H1 (cell line): ENCODE data around the gene ABI2. TPM values are rescaled to one million over a fixed set of nuclear protein-coding genes. Genes with fewer than 3 reads are reported as not detected.

Experiments used
- CTCF ChIA-PET: fragments of 300-600 bp; sonication (Branson Sonifier 250); formaldehyde crosslinking; loops from one replicate; lab custom pipeline; 2021; ENCODE audit not compliant: partially characterized antibody; lab: Charles Lee
- POLR2A ChIA-PET: fragments of 300-600 bp; sonication (Branson Sonifier 250); formaldehyde crosslinking; loops from one replicate; lab custom pipeline; 2021; ENCODE audit warnings: inconsistent platforms; ENCODE audit not compliant: partially characterized antibody; lab: Charles Lee
- DNase-seq, 2 experiments: peaks; one replicate each; pipeline versions ENCODE4 v3.0.0 to v3.0.0-alpha.2; 2010 to 2022; ENCODE audit warnings: low spot score in 2 of 2, low read depth in 1 of 2, mixed read lengths in 1 of 2
- FAIRE-seq: peaks from 2 replicates; lab custom pipeline; 2011; peaks lifted over from hg19 to GRCh38; lab: Jason Lieb, UNC
- H2AFZ ChIP-seq: 2 replicates; pipeline ENCODE4 v1.8.1; 2012; ENCODE audit warnings: low read length, inconsistent platforms
- H2AK5ac ChIP-seq: 2 replicates; pipeline ENCODE4 v1.6.1; 2013; ENCODE audit warnings: low read depth, low read length
- H2BK120ac ChIP-seq: replicated peaks from 2 replicates; pipeline ENCODE3; 2013; ENCODE audit warnings: low read depth, low read length, inconsistent platforms
- H2BK12ac ChIP-seq: 2 replicates; pipeline ENCODE4 v1.6.1; 2013; ENCODE audit warnings: low read depth, low read length
- H2BK15ac ChIP-seq: 2 replicates; pipeline ENCODE4 v1.6.1; 2013; ENCODE audit warnings: low read length
- H2BK20ac ChIP-seq: 2 replicates; pipeline ENCODE4 v1.6.1; 2013; ENCODE audit warnings: low read length
- H2BK5ac ChIP-seq: 2 replicates; pipeline ENCODE4 v1.6.1; 2013; ENCODE audit warnings: low read depth, low read length
- H3K14ac ChIP-seq: 2 replicates; pipeline ENCODE4 v1.6.1; 2013; ENCODE audit warnings: inconsistent platforms; ENCODE audit not compliant: insufficient read length
- H3K18ac ChIP-seq: 2 replicates; pipeline ENCODE4 v1.6.1; 2013; ENCODE audit warnings: low read length; ENCODE audit errors: extremely low read depth
- H3K23ac ChIP-seq: 2 replicates; pipeline ENCODE4 v1.6.1; 2013; ENCODE audit warnings: inconsistent platforms; ENCODE audit not compliant: insufficient read length
- H3K23me2 ChIP-seq: 2 replicates; pipeline ENCODE4 v1.6.1; 2013; ENCODE audit warnings: low read depth, low read length
- H3K27ac ChIP-seq: 2 replicates; pipeline ENCODE4 v1.6.1; 2011; ENCODE audit warnings: low read depth, low read length, inconsistent platforms
- H3K27me3 ChIP-seq, 4 experiments: replicated peaks in 1 of 4; 1 replicate in 1 of 4; 2 replicates in 3 of 4; pipeline versions ENCODE4 v1.6.1 to v1.8.1; 2011 to 2013; ENCODE audit warnings: low read length in 3 of 4, mild to moderate bottlenecking in 3 of 4, inconsistent platforms in 2 of 4, mixed read lengths in 2 of 4, moderate library complexity in 1 of 4; ENCODE audit not compliant: control insufficient read depth in 3 of 4, insufficient read depth in 3 of 4; ENCODE audit errors: extremely low read depth in 1 of 4
- H3K36me3 ChIP-seq, 4 experiments: 2 replicates each; pipeline versions ENCODE4 v1.6.1 to v1.8.1; 2011 to 2013; ENCODE audit warnings: mild to moderate bottlenecking in 4 of 4, low read length in 3 of 4, moderate library complexity in 2 of 4, control low read depth in 1 of 4, inconsistent platforms in 1 of 4; ENCODE audit not compliant: insufficient read depth in 4 of 4, control insufficient read depth in 2 of 4
- H3K4ac ChIP-seq: replicated peaks from 2 replicates; pipeline ENCODE3; 2013; ENCODE audit warnings: low read length, low read depth, mixed read lengths, inconsistent platforms; ENCODE audit not compliant: insufficient read length
- H3K4me1 ChIP-seq, 4 experiments: replicated peaks in 1 of 4; 1 replicate in 1 of 4; 2 replicates in 3 of 4; pipeline versions ENCODE4 v1.6.1 to v1.8.1; 2011 to 2013; ENCODE audit warnings: low read length in 3 of 4, inconsistent platforms in 2 of 4, mixed read lengths in 1 of 4; ENCODE audit not compliant: insufficient read depth in 4 of 4, control insufficient read depth in 3 of 4
- H3K4me2 ChIP-seq, 2 experiments: 2 replicates each; pipeline versions ENCODE4 v1.6.1 to v1.8.1; 2011 to 2013; ENCODE audit warnings: low read depth in 2 of 2, low read length in 2 of 2, control low read depth in 1 of 2, inconsistent platforms in 1 of 2, mild to moderate bottlenecking in 1 of 2; ENCODE audit not compliant: insufficient read depth in 1 of 2
- H3K4me3 ChIP-seq, 4 experiments: fragments of 200-600, 300-600 bp in 1 of 4; sonication (generic), shearing (Covaris generic), sonication (Bioruptor Twin) in 1 of 4; 2 replicates each; pipeline versions ENCODE4 v1.5.1 to v1.8.1; 2011 to 2016; ENCODE audit warnings: low read length in 4 of 4, low read depth in 3 of 4, control low read depth in 2 of 4, inconsistent platforms in 2 of 4, mild to moderate bottlenecking in 2 of 4, mixed read lengths in 1 of 4, moderate library complexity in 1 of 4; ENCODE audit not compliant: insufficient read depth in 2 of 4; ENCODE audit errors: extremely low read depth in 1 of 4
- H3K56ac ChIP-seq: replicated peaks from 2 replicates; pipeline ENCODE3; 2013; ENCODE audit warnings: low read depth, mild to moderate bottlenecking, mixed read lengths, low read length, inconsistent platforms; ENCODE audit not compliant: insufficient read length
- H3K79me1 ChIP-seq: 2 replicates; pipeline ENCODE4 v1.6.1; 2013; ENCODE audit warnings: low read depth, low read length, control low read depth
- H3K79me2 ChIP-seq, 2 experiments: 2 replicates each; pipeline versions ENCODE4 v1.6.1 to v1.8.1; 2012 to 2013; ENCODE audit warnings: low read length in 2 of 2, mild to moderate bottlenecking in 2 of 2, inconsistent platforms in 1 of 2; ENCODE audit not compliant: insufficient read depth in 2 of 2, control insufficient read depth in 1 of 2
- H3K9ac ChIP-seq, 4 experiments: replicated peaks in 1 of 4; 1 replicate in 1 of 4; 2 replicates in 3 of 4; pipeline versions ENCODE4 v1.6.1 to v1.8.1; 2011 to 2013; ENCODE audit warnings: low read depth in 3 of 4, low read length in 3 of 4, control low read depth in 2 of 4, mild to moderate bottlenecking in 2 of 4, moderate library complexity in 2 of 4, inconsistent platforms in 1 of 4; ENCODE audit errors: extremely low read depth in 1 of 4
- H3K9me3 ChIP-seq, 2 experiments: 2 replicates each; pipeline versions ENCODE4 v1.6.1 to v1.8.1; 2012 to 2013; ENCODE audit warnings: mild to moderate bottlenecking in 2 of 2, moderate library complexity in 2 of 2, control low read depth in 1 of 2, inconsistent platforms in 1 of 2, low read depth in 1 of 2, low read length in 1 of 2, mixed read lengths in 1 of 2; ENCODE audit not compliant: insufficient read depth in 2 of 2
- H4K20me1 ChIP-seq, 2 experiments: replicated peaks in 1 of 2; 2 replicates each; pipeline versions ENCODE3 to v1.8.1; 2011 to 2013; ENCODE audit warnings: inconsistent platforms in 2 of 2, low read length in 2 of 2, mild to moderate bottlenecking in 1 of 2; ENCODE audit not compliant: insufficient read depth in 2 of 2, control insufficient read depth in 1 of 2
- H4K5ac ChIP-seq: 2 replicates; pipeline ENCODE4 v1.6.1; 2013; ENCODE audit warnings: low read length, low read depth, mixed read lengths, inconsistent platforms; ENCODE audit not compliant: insufficient read length
- H4K8ac ChIP-seq: 2 replicates; pipeline ENCODE4 v1.8.0; 2013; ENCODE audit warnings: mild to moderate bottlenecking, moderate library complexity, low read length, inconsistent platforms; ENCODE audit not compliant: insufficient read depth; ENCODE audit errors: extremely low read depth
- H4K91ac ChIP-seq: replicated peaks from 2 replicates; pipeline ENCODE3; 2013; ENCODE audit warnings: low read length, mixed read lengths, inconsistent platforms; ENCODE audit not compliant: insufficient read length
- CHD2 ChIP-seq: IDR thresholded peaks from 2 replicates; pipeline ENCODE4 v1.6.1; 2012; ENCODE audit warnings: low read length, improper control_type of control experiment
- CTCF ChIP-seq, 3 experiments: IDR thresholded peaks; 1 replicate in 2 of 3; 2 replicates in 1 of 3; pipeline versions ENCODE4 v1.5.1 to v1.6.1; 2011; ENCODE audit warnings: low read length in 3 of 3, mild to moderate bottlenecking in 3 of 3, inconsistent platforms in 2 of 3, low read depth in 1 of 3, moderate library complexity in 1 of 3; ENCODE audit not compliant: insufficient read depth in 1 of 3; ENCODE audit errors: control extremely low read depth in 1 of 3
- RAD21 ChIP-seq, 2 experiments: IDR thresholded peaks in 1 of 2; conservative IDR thresholded peaks in 1 of 2; 2 replicates each; pipeline ENCODE4 v1.6.1; 2011; ENCODE audit warnings: low read depth in 2 of 2, low read length in 2 of 2, improper control_type of control experiment in 1 of 2, inconsistent platforms in 1 of 2, mild to moderate bottlenecking in 1 of 2, moderate library complexity in 1 of 2
- WGBS, 2 experiments: shearing (Covaris generic) in 1 of 2; methylation state at CpG; one replicate each; pipeline versions ENCODE4 v1.1.6 to v1.1.7; 2013 to 2015; ENCODE audit warnings: low lambda C conversion rate in 2 of 2, mixed read lengths in 2 of 2, inconsistent platforms in 1 of 2, low coverage in 1 of 2, missing lambda C conversion rate in 1 of 2; ENCODE audit not compliant: insufficient replicate concordance in 2 of 2, insufficient coverage in 1 of 2, insufficient read length in 1 of 2; ENCODE audit errors: extremely low coverage in 1 of 2, missing lambda C conversion rate in 1 of 2; 5-methylcytosine and 5-hydroxymethylcytosine counted together
- polyA plus RNA-seq, 7 experiments: library from polyadenylated mRNA; depleted of rRNA in 3 of 7; stranded (reverse) in 5 of 7; unstranded in 2 of 7; fragments of >200 nt in 5 of 7; fragments of 200-250 nt in 2 of 7; gene quantifications; 1 replicate in 5 of 7; 2 replicates in 1 of 7; 4 replicates in 1 of 7; pipeline versions ENCODE4 v1.2.1 to v1.2.3, GENCODE V29; 2011 to 2013; ENCODE audit warnings: missing spikeins in 2 of 7, mixed read lengths in 2 of 7
- total RNA-seq: library from RNA; stranded (reverse); fragmentation: NEBNext Ultra II Directional; extraction: Animal tissue kit (Norgen Biotek cat#: 25700); gene quantifications from 2 replicates; pipeline ENCODE4 v1.2.1, GENCODE V29; 2021

ABI2 gene
- total and polyA plus RNA-seq, 2 of the 8 experiments (the other 6 are each of a cell fraction or from before 2014, with no cell fraction given), result 62.3 to 118 TPM

DNA sequence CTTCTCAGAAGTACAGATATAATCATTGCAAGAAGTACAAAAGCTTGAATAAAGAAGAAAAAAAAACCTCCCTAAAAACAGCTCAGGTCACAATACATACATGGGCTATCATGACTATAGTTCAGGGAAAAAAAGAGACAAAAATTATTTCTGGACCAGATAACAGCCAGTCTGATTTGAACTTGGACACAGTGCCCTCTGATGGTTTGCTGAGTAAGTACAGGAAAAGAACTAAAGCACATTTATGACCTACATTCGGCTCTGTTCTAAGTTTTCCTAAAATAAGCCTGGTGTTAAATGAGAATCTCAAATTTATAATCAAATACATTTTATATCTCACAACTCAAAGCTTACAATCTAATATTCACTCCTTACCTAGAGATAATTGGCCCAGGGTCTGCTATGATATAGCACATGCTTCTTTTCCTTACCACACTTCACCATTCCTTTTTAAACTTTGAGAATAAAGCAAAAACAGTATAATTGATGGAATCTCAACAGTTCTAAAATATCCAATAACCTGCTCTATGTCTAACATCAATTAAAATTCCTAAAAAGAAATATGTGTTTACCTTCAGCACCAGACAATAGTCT is 125.8 kb downstream of the ABI2 start:
- peak; percentile 65 for FAIRE-seq
- Histone ChIP-seq H3K27me3 (no peaks in the 10 kb centered on the region), H4K91ac (no peak overlapping the region), H3K36me3 (peaks cover 0 to 32% (median 4%) of the 10 kb centered on the region in 4 experiments; a peak in 4 of 8 replicates), H3K4me1 (no peaks in the 10 kb centered on the region), H3K23ac (no peak overlapping the region), H3K9ac (no peak overlapping the region), H3K27ac (no peak overlapping the region), H2AK5ac (no peak overlapping the region), H2BK20ac (no peak overlapping the region), H3K4ac (no peak overlapping the region), H2BK120ac (no peak overlapping the region), H3K4me2 (no peak overlapping the region), H4K20me1 (no peaks in the 10 kb centered on the region), H2BK12ac (no peak overlapping the region), H2AFZ (no peak overlapping the region), H2BK5ac (no peak overlapping the region), H3K9me3 (no peaks in the 10 kb centered on the region), H2BK15ac (no peak overlapping the region), H4K5ac (no peak overlapping the region), H3K79me2 (no peaks in the 10 kb centered on the region), H4K8ac (no peak overlapping the region), H3K18ac (no peak overlapping the region), H3K14ac (no peak overlapping the region), H3K23me2 (no peaks in the 10 kb centered on the region), H3K56ac (no peak overlapping the region), H3K79me1 (no peaks in the 10 kb centered on the region), H3K4me3 (no peak overlapping the region)
- DNase-seq, result no peak
- CTCF ChIA-PET, result interaction anchor here (0.6 to 4.0 kb wide), 23 partner anchors 10 to 1100 kb away, joined by 3 to 25 read pairs (median 4); no protein-coding TSS in a partner anchor
- POLR2A ChIA-PET, result no interaction called here
- no peak for TF ChIP-seq CHD2
- peak in 2 of 3 experiments; percentile 52 to 66; a peak in 3 of 4 replicates for TF ChIP-seq CTCF (IDR thresholded peaks at IDR 0.05; ENCODE audit: control extremely low read depth in 1 of 3, insufficient read depth in 1 of 3, low read depth in 1 of 3, low read length in 3 of 3)
- peak; percentile 72 to 74 for TF ChIP-seq RAD21 (IDR thresholded peaks at IDR 0.05 in 1 of 2, conservative IDR thresholded peaks at IDR 0.05 in 1 of 2; ENCODE audit: low read depth in 2 of 2, low read length in 2 of 2)
- 92% methylated on average over 1 of the region's 1 CpG; no CpG with 5 or more reads in 1 of the 2 experiments for WGBS, 2 experiments
